ENCODE results near the gene NFIX.

The NFIX gene

DNA sequence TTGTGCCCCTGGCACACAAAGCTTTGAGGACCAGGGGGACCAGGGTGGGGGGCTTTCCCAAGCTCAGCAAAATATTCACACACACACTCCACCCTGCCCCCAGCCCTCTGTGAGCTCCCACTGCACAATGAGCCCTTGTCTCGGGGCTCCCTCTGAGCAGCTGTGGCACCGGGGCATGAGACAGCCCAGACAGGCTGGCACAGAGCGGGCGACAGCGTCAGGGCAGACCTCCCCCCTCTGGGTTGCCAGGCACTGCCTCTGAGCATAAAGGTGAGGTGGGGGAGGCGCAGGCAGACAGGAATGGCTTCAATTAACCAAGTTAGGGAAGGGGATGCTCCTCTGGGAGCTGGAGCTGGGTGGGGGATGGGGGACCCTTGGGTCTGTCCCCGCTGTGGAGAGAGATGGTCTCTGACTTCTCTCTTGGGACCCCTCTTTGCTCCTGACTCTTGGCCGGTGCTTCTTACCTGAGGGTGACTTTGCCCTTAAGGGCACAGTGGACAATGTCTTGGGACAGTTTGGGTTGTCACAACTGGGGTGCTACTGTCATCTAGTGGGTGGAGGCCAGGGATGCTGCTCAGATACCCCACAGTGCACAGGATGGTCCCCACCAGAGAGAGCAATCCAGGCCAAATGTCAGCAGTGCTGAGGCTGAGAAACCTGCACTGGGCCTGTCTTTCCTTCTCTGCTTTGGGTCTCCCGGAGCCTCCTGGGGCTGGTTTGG is 77.1 kb downstream of the NFIX start:
- no peak for DNase-seq (ENCODE audit: low read depth, low spot score)

DNA sequence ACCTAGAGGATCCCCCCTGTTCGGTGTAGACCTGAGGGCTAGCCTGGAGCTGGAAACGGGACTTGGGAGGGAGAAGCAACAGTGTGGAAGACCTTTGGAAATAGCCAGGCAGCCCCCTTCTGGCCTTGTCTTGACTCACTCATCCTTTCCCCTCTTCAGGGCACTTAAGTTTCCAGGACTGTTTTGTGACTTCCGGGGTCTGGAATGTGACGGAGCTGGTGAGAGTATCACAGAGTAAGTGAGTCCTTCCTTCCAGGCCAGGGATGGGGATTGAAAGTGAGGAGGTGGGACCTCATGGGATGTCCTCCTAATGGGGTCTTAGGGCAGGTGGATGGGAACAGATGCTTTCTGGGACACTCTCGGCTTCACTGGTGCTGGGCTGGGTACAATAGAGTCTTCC is 78.0 kb downstream of the NFIX start:
- DNase-seq (ENCODE audit: low read depth, low spot score) = no peak

- DNase-seq (ENCODE audit: low read depth, low spot score) = no peak
Measured at GRCh38 chr19:13074378-13074777, 79.1 kb downstream of the NFIX start.

GRCh38 chr19:13076320-13076719 is 81.0 kb downstream of the NFIX start:
- no peak for DNase-seq (ENCODE audit: low read depth, low spot score)

DNA sequence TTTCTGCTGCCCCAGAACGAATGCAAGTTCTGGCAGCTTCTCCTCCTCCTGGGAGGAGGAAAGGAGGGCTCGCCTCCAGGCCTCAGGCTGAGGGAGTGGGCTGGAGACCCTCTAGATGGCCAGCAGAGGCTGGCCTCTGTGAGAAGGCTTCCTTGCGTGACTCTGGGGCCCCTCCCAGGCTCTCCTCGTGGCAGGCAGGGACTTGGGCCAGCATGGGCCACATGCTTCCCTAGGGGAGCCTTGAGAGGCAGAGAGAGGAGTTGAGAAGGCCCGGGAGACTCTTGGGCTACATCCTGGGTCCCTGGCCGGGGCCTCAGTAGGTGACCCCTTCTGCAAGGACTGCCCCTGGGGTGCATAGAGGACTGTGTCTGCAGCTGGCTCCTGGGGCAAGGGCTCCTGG is 81.5 kb downstream of the NFIX start:
- no peak for DNase-seq (ENCODE audit: low read depth, low spot score)

DNA sequence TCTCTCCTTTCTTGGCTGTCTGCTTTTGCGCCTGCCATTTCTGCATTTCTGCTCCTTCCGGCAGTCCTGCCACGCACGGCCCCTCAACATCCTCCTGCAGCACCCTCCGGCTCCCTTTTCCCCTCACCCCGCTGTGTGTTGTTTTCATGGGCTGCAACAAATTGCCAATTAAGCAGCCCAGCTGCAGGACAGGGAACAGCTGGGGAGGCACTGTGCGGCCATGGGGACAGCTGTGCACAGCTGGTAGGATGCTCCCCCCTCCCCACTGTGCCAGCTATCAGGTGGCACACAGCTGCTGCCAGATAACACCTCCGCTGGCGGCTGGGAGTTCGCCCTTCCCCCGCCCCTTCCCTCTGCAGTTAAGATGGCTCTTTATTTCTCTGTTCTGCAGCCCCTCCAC is 82.0 kb downstream of the NFIX start:
- no peak for DNase-seq (ENCODE audit: low read depth, low spot score)

DNA sequence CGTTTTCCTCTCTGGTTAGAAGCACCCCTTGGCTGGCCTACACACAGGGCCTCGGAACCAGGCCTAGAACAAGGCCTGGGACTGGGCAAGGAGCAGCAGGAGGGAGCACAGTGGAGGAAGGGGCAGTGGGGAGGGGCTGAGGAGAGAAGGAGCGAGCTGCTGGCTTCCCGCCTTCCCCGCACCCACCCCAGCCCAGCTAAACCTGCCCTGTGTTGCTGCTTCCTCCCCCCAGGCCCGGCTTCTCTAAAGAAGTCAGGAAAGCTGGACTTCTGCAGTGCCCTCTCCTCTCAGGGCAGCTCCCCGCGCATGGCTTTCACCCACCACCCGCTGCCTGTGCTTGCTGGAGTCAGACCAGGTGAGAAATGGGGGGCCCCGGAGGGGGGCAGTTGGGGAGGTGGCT is 83.1 kb downstream of the NFIX start:
- no peak for DNase-seq (ENCODE audit: low read depth, low spot score)

DNA sequence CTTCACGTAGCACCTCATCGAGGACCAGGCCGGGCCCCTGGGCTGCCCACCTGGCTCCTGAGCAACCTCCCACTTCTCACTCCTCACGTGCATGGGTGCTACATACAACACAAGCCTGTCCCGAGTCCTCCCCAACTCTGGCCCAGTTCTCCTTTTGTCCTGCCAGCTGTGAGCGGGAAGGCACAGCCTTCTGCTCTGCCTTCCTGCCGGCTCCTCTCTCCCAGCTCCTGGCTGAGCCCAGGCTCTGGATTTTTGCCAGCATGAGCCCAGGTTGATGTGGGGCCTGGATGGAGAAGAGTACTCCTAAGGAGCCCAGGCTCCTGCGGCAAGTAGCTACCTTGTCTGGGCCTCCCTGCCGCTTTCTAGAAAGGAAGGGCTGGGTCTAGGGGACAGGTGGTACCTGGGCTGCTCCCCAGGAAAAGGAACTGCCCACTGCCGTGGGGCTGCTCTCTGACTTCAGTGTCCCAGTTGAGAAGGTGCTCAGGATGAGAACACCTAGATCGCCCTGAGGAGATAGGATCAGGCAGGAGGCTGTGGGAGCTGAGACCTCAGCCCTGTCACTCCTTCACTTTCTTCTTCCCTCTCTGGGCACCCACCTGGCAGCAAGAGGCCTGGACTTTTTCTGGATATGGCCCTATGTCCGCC is 83.7 kb downstream of the NFIX start:
- DNase-seq (ENCODE audit: low read depth, low spot score) = no peak

DNA sequence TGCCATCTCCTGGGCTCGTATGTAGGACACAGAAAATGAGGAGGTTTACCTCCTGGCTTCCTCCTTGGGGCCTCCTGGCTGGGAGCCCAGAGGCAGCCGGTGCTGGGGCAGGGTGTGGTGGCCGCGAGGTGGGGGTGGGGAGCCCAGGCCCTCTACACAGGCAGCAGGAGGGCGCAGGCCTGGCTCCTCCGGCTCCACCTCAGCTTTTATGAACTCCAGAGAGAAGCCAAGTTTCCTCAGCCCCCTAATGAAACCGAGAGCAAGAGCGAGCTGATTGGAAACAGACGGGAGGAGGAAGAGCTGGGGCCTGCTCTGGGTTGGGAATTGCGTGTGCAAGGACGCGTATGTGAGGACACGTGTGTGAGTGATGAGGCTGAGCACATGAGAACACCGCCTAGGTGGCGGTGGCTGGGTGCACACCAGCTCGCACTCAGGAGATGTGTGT is 84.3 kb downstream of the NFIX start:
- DNase-seq (ENCODE audit: low read depth, low spot score) = no peak

DNA sequence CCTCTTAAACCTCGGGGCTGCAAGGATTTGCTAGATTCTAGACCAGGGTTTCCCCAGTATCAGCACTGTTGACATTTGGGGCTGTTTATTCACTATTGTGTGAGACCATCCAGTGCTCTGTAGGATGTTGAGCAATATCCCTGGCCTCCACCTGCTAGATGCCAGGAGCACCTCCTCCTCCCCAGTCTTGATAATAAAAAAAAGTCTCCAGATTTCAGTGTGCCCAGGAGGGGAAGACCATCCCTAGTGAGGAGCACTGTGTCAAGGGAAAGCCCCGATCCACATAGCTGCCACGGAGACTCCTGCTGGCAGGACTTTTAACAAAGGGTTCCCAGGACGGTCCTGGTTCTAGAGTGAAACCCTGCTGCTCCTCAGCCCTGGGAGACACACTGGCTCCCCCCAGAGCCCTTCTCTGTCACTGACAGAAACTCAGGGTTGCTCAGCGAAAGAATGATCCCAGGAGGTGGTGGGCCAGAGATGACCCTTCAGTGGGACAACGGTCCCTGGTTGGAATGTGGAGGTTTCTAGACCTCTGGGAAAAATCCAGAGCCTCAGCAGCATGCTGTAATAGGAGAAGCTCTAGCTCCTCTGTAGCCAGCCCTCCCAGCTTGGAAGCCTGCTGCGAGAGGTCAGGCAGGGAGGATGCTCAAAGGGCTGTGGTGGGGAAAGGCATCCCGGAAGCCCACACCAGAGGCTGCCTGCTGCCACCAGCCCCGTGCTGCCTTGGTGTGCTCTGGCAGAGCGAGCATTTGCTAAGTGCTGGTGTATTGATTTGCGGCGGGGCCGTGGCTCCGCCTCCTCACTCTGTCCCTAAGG is 87.1 kb downstream of the NFIX start:
- DNase-seq (ENCODE audit: low read depth, low spot score) = no peak

DNA sequence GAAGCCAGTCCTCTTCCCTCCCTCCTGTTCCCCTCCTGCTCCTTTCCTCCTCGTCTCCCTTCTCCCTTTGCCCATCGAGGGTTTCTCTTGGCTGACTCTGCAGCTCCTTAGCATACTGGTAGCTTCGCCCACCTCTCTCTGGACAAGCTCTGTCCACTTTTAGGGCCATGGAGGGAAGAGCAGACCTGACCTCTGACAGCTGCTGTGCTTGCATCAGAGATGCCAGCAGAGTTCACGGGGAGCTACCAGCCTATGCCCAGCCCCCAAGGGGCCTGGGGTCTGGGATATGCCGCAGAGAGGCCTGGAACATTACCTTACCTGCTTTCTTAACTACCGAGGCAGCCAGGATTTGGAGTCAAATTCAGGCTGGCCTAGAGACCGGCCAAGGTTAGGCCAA is 87.7 kb downstream of the NFIX start:
- DNase-seq (ENCODE audit: low read depth, low spot score) = no peak

- DNase-seq (ENCODE audit: low read depth, low spot score) = no peak
Measured at GRCh38 chr19:13083627-13084026, 88.4 kb downstream of the NFIX start.

DNA sequence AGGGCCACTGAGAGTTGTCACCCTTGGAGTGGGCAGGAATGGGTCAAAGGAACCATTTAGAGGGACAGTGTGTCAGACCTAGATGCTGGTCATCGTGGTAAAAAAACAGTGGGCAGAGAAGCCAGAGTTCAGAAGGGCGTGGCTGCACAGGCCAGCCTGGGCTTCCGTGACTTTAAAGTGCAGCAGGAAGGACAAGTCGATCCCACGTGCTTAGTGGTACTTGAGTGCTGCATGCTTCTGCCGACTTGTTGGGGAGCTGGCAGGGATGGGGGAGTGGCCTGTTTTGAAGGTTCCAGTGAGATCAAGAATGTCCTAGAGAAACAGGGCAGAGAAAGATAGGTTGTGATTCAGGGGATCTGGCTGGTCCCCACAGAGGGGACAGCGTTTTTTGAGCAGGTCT is 90.4 kb downstream of the NFIX start:
- no peak for DNase-seq (ENCODE audit: low read depth, low spot score)

DNA sequence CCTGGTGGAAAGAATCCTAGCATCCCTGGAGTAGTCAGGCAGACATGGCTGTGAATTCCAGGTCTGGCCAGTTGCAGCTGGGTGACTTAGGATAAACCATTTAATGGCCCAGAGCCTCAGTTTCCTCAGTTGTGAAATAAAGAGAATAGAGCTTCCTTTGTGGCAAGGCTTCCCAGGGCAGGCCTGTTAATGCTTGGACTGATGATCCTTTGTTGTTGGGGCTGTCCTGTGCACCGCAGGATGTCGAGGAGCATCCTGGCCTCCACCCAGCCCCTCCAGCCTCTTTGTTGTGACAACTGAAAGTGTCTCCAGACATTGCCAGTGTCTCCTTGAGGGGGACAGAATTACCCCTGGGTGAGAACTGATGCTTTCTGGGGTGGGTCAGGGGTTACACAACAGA is 91.1 kb downstream of the NFIX start:
- DNase-seq (ENCODE audit: low read depth, low spot score) = no peak

GRCh38 chr19:13087295-13087694 is 92.0 kb downstream of the NFIX start:
- DNase-seq (ENCODE audit: low read depth, low spot score) = no peak

GRCh38 chr19:13087795-13088537 is 92.7 kb downstream of the NFIX start:
- DNase-seq (ENCODE audit: low read depth, low spot score) = no peak

- DNase-seq (ENCODE audit: low read depth, low spot score) = no peak
Measured at GRCh38 chr19:13089139-13089856, 94.0 kb downstream of the NFIX start.

- no peak for DNase-seq (ENCODE audit: low read depth, low spot score)
Measured at GRCh38 chr19:13089857-13090507, 94.7 kb downstream of the NFIX start.

- DNase-seq (ENCODE audit: low read depth, low spot score) = no peak
Measured at GRCh38 chr19:13090511-13091231, 95.4 kb downstream of the NFIX start.
